Activated CD8-positive, alpha-beta memory T cell treated with anti-CD3 and anti-CD28 coated beads, Interleukin-2, amount 10 ng/mL, durations not matched to agents 7 days and 5 days (primary cell): Measurements from ENCODE around the gene DACH2. TPM values are rescaled to one million over a fixed set of nuclear protein-coding genes. Genes with fewer than 3 reads are reported as not detected.

Source experiments
- ATAC-seq: fragments of 150-1000 bp; cut with Tn5 transposase; one replicate; pipeline ENCODE4 v1.10.0; 2021; ENCODE audit warnings: moderate library complexity
- CTCF ChIA-PET: fragments of 350-600 bp; sonication (Branson Sonifier 250); formaldehyde crosslinking; loops from one replicate; lab custom pipeline; 2021; ENCODE audit warnings: antibody characterized with exemption; lab: Charles Lee
- DNase-seq: peaks from one replicate; pipeline ENCODE4 v3.0.0-alpha.2; 2020
- H3K27ac Mint-ChIP-seq: one replicate; pipeline ENCODE4 v1.8.0; 2021; ENCODE audit warnings: mild to moderate bottlenecking, mixed read lengths
- H3K27me3 Mint-ChIP-seq: one replicate; pipeline ENCODE4 v1.8.0; 2021; ENCODE audit warnings: mixed read lengths
- H3K36me3 Mint-ChIP-seq: one replicate; pipeline ENCODE4 v1.8.0; 2021; ENCODE audit warnings: mild to moderate bottlenecking, mixed read lengths
- H3K4me1 Mint-ChIP-seq: one replicate; pipeline ENCODE4 v1.8.0; 2021; ENCODE audit warnings: mixed read lengths
- H3K4me3 Mint-ChIP-seq: one replicate; pipeline ENCODE4 v1.8.0; 2021; ENCODE audit warnings: mild to moderate bottlenecking, moderate library complexity, mixed read lengths
- H3K9me3 Mint-ChIP-seq: one replicate; pipeline ENCODE4 v1.8.0; 2022; ENCODE audit warnings: low read depth, mixed read lengths
- total RNA-seq, 2 experiments: library from RNA; stranded (reverse); gene quantifications; one replicate each; pipeline ENCODE4 v1.2.3, GENCODE V29; 2021

The DACH2 gene
- total RNA-seq, 2 experiments from 2014 or later, result not detected

GRCh38 chrX:86192827-86193226, 44.6 kb downstream of the DACH2 start:
- Mint-ChIP-seq H3K9me3 (no peaks in the 10 kb centered on the region), H3K4me3 (no peak overlapping the region), H3K27ac (no peak overlapping the region), H3K27me3 (no peaks in the 10 kb centered on the region), H3K36me3 (no peaks in the 10 kb centered on the region), H3K4me1 (no peaks in the 10 kb centered on the region)
- ATAC-seq, result no peak
- CTCF ChIA-PET, result no interaction called here
- DNase-seq, result no peak

- DNase-seq (no peak), ATAC-seq (no peak)
- CTCF ChIA-PET, result no interaction called here
- H3K27me3 Mint-ChIP-seq, result no peaks in the 10 kb centered on the region
- no peaks in the 10 kb centered on the region for H3K36me3 Mint-ChIP-seq
- H3K9me3 Mint-ChIP-seq, result no peaks in the 10 kb centered on the region
- no peak overlapping the region for H3K27ac Mint-ChIP-seq
- H3K4me1 Mint-ChIP-seq, result no peaks in the 10 kb centered on the region
- H3K4me3 Mint-ChIP-seq, result no peak overlapping the region
These were observed 46.5 kb downstream of the DACH2 start for GRCh38 chrX:86194758-86195157.

GRCh38 chrX:86195343-86195742, 47.1 kb downstream of the DACH2 start:
- no peaks in the 10 kb centered on the region for H3K4me1 Mint-ChIP-seq
- CTCF ChIA-PET, result no interaction called here
- H3K27me3 Mint-ChIP-seq, result no peaks in the 10 kb centered on the region
- ATAC-seq, result no peak
- no peaks in the 10 kb centered on the region for H3K9me3 Mint-ChIP-seq
- no peak overlapping the region for H3K4me3 Mint-ChIP-seq
- no peak for DNase-seq
- no peaks in the 10 kb centered on the region for H3K36me3 Mint-ChIP-seq
- H3K27ac Mint-ChIP-seq, result no peak overlapping the region

GRCh38 chrX:86197815-86198214, 49.6 kb downstream of the DACH2 start:
- H3K36me3 Mint-ChIP-seq, result no peaks in the 10 kb centered on the region
- H3K4me3 Mint-ChIP-seq, result no peak overlapping the region
- DNase-seq, result no peak
- no peaks in the 10 kb centered on the region for H3K9me3 Mint-ChIP-seq
- H3K4me1 Mint-ChIP-seq, result no peaks in the 10 kb centered on the region
- H3K27ac Mint-ChIP-seq, result no peak overlapping the region
- ATAC-seq, result no peak
- CTCF ChIA-PET, result no interaction called here
- H3K27me3 Mint-ChIP-seq, result no peaks in the 10 kb centered on the region

GRCh38 chrX:86210772-86211171, 62.5 kb downstream of the DACH2 start:
- ATAC-seq, result no peak
- H3K9me3 Mint-ChIP-seq, result no peaks in the 10 kb centered on the region
- no peaks in the 10 kb centered on the region for H3K4me1 Mint-ChIP-seq
- CTCF ChIA-PET, result no interaction called here
- no peak overlapping the region for H3K27ac Mint-ChIP-seq
- no peak for DNase-seq
- H3K36me3 Mint-ChIP-seq, result no peaks in the 10 kb centered on the region
- H3K4me3 Mint-ChIP-seq, result no peak overlapping the region
- no peaks in the 10 kb centered on the region for H3K27me3 Mint-ChIP-seq

- no peaks in the 10 kb centered on the region for H3K4me1 Mint-ChIP-seq
- H3K27me3 Mint-ChIP-seq, result no peaks in the 10 kb centered on the region
- no peak overlapping the region for H3K4me3 Mint-ChIP-seq
- no peaks in the 10 kb centered on the region for H3K36me3 Mint-ChIP-seq
- ATAC-seq, result no peak
- DNase-seq, result no peak
- no peak overlapping the region for H3K27ac Mint-ChIP-seq
- H3K9me3 Mint-ChIP-seq, result no peaks in the 10 kb centered on the region
- CTCF ChIA-PET, result no interaction called here
These were observed 67.0 kb downstream of the DACH2 start for GRCh38 chrX:86215260-86215659.

- H3K4me1 Mint-ChIP-seq, result no peaks in the 10 kb centered on the region
- CTCF ChIA-PET, result no interaction called here
- H3K27me3 Mint-ChIP-seq, result no peaks in the 10 kb centered on the region
- ATAC-seq, result no peak
- H3K9me3 Mint-ChIP-seq, result peaks cover 7% of the 10 kb centered on the region
- H3K4me3 Mint-ChIP-seq, result no peak overlapping the region
- H3K27ac Mint-ChIP-seq, result no peak overlapping the region
- DNase-seq, result no peak
- no peaks in the 10 kb centered on the region for H3K36me3 Mint-ChIP-seq
These were observed 89.2 kb downstream of the DACH2 start for GRCh38 chrX:86237482-86237881.

GRCh38 chrX:86241547-86241946, 93.3 kb downstream of the DACH2 start:
- ATAC-seq, result no peak
- peaks cover 7% of the 10 kb centered on the region for H3K9me3 Mint-ChIP-seq

GRCh38 chrX:86263526-86263925, 115.3 kb downstream of the DACH2 start:
- Mint-ChIP-seq H3K27me3 (no peaks in the 10 kb centered on the region), H3K9me3 (no peaks in the 10 kb centered on the region), H3K4me1 (no peaks in the 10 kb centered on the region), H3K36me3 (no peaks in the 10 kb centered on the region), H3K27ac (no peak overlapping the region), H3K4me3 (no peak overlapping the region)
- DNase-seq (no peak), ATAC-seq (no peak)
- CTCF ChIA-PET, result no interaction called here

More at GRCh38 chrX:86241547-86241946, 93.3 kb downstream of the DACH2 start:
- H3K36me3 Mint-ChIP-seq, result no peaks in the 10 kb centered on the region
- H3K4me3 Mint-ChIP-seq, result no peak overlapping the region
- no peaks in the 10 kb centered on the region for H3K27me3 Mint-ChIP-seq
- DNase-seq, result no peak
- no peaks in the 10 kb centered on the region for H3K4me1 Mint-ChIP-seq
- CTCF ChIA-PET, result no interaction called here
- H3K27ac Mint-ChIP-seq, result no peak overlapping the region

- Mint-ChIP-seq H3K36me3 (no peaks in the 10 kb centered on the region), H3K9me3 (no peaks in the 10 kb centered on the region), H3K27ac (no peak overlapping the region), H3K4me3 (no peak overlapping the region), H3K27me3 (no peaks in the 10 kb centered on the region), H3K4me1 (no peaks in the 10 kb centered on the region)
- ATAC-seq (no peak), DNase-seq (no peak)
- CTCF ChIA-PET, result no interaction called here
These were observed 147.0 kb downstream of the DACH2 start for GRCh38 chrX:86295293-86295692.

- Mint-ChIP-seq H3K9me3 (peaks cover 3% of the 10 kb centered on the region), H3K4me1 (no peaks in the 10 kb centered on the region), H3K36me3 (no peaks in the 10 kb centered on the region), H3K4me3 (no peak overlapping the region), H3K27me3 (no peaks in the 10 kb centered on the region), H3K27ac (no peak overlapping the region)
- DNase-seq (no peak), ATAC-seq (no peak)
- CTCF ChIA-PET, result no interaction called here
These were observed 174.7 kb downstream of the DACH2 start for GRCh38 chrX:86322913-86323312.

GRCh38 chrX:86329174-86329573, 180.9 kb downstream of the DACH2 start:
- no peaks in the 10 kb centered on the region for H3K27me3 Mint-ChIP-seq
- DNase-seq (no peak), ATAC-seq (no peak)
- H3K27ac Mint-ChIP-seq, result no peak overlapping the region
- CTCF ChIA-PET, result no interaction called here
- H3K36me3 Mint-ChIP-seq, result no peaks in the 10 kb centered on the region
- H3K9me3 Mint-ChIP-seq, result peaks cover 2% of the 10 kb centered on the region
- no peaks in the 10 kb centered on the region for H3K4me1 Mint-ChIP-seq
- H3K4me3 Mint-ChIP-seq, result no peak overlapping the region

GRCh38 chrX:86348669-86349068, 200.4 kb downstream of the DACH2 start:
- ATAC-seq, result no peak
- no peaks in the 10 kb centered on the region for H3K36me3 Mint-ChIP-seq
- H3K27ac Mint-ChIP-seq, result no peak overlapping the region

GRCh38 chrX:86349115-86349514, 200.9 kb downstream of the DACH2 start:
- Mint-ChIP-seq H3K36me3 (no peaks in the 10 kb centered on the region), H3K4me3 (no peak overlapping the region), H3K4me1 (no peaks in the 10 kb centered on the region), H3K9me3 (no peaks in the 10 kb centered on the region), H3K27ac (no peak overlapping the region), H3K27me3 (no peaks in the 10 kb centered on the region)
- CTCF ChIA-PET, result no interaction called here
- ATAC-seq (no peak), DNase-seq (no peak)

More at GRCh38 chrX:86348669-86349068, 200.4 kb downstream of the DACH2 start:
- no peak overlapping the region for H3K4me3 Mint-ChIP-seq
- H3K9me3 Mint-ChIP-seq, result no peaks in the 10 kb centered on the region
- CTCF ChIA-PET, result no interaction called here
- DNase-seq, result no peak
- no peaks in the 10 kb centered on the region for H3K27me3 Mint-ChIP-seq
- H3K4me1 Mint-ChIP-seq, result no peaks in the 10 kb centered on the region
